DMS153 treated with DMSO at 0.1 percent for 48 hours (cell line): ENCODE measurements around the gene FOXC1.

Experiments used
- DNase-seq: peaks from one replicate; lab custom pipeline; 2025; ENCODE audit not compliant: unreplicated experiment; lab: John Stamatoyannopoulos, UW

FOXC1 gene

GRCh38 chr6:1609648-1610496 is at the start of gene FOXC1:
TSS of gene FOXC1 (plus strand) at chr6:1609915. CDS start at chr6:1610446, 531 bp downstream.
- peak; percentile 20 for DNase-seq

GRCh38 chr6:1560281-1561058 is 49.2 kb upstream of the FOXC1 start:
- DNase-seq = no peak

- DNase-seq = no peak
These were observed 48.4 kb upstream of the FOXC1 start for GRCh38 chr6:1561355-1561754.

GRCh38 chr6:1562171-1562955 is 47.4 kb upstream of the FOXC1 start:
- no peak for DNase-seq

GRCh38 chr6:1569377-1569776 is 40.3 kb upstream of the FOXC1 start:
- DNase-seq = no peak

- no peak for DNase-seq
These were observed 38.9 kb upstream of the FOXC1 start for GRCh38 chr6:1570848-1571247.

- DNase-seq = no peak
These were observed 36.8 kb upstream of the FOXC1 start for GRCh38 chr6:1572892-1573291.

- no peak for DNase-seq
These were observed 35.5 kb upstream of the FOXC1 start for GRCh38 chr6:1574083-1574761.

GRCh38 chr6:1574890-1575209 is 34.9 kb upstream of the FOXC1 start:
- no peak for DNase-seq

- DNase-seq = no peak
These were observed 34.3 kb upstream of the FOXC1 start for GRCh38 chr6:1575210-1576041.

- no peak for DNase-seq
These were observed 33.5 kb upstream of the FOXC1 start for GRCh38 chr6:1576166-1576565.

- no peak for DNase-seq
These were observed 33.0 kb upstream of the FOXC1 start for GRCh38 chr6:1576711-1577110.

- DNase-seq = no peak
These were observed 32.5 kb upstream of the FOXC1 start for GRCh38 chr6:1577146-1577680.

GRCh38 chr6:1577896-1578745 is 31.6 kb upstream of the FOXC1 start:
- DNase-seq = no peak

GRCh38 chr6:1579096-1579495 is 30.6 kb upstream of the FOXC1 start:
- DNase-seq = no peak

GRCh38 chr6:1580109-1580508 is 29.6 kb upstream of the FOXC1 start:
- no peak for DNase-seq

- no peak for DNase-seq
These were observed 29.1 kb upstream of the FOXC1 start for GRCh38 chr6:1580585-1580984.

GRCh38 chr6:1581120-1581991 is 28.4 kb upstream of the FOXC1 start:
- no peak for DNase-seq
